Endothelial cell of umbilical vein (primary cell): Measurements from ENCODE around the gene MACF1.
"Not testable (repeated sequence)": the region's sequence is repeated elsewhere in the genome, so short reads cannot be mapped to it uniquely, and the experiment has no call there.

ENCODE experiments used
- CTCF ChIP-seq, 2 donors: IDR thresholded peaks; 1 replicate in 1 of 2; 2 replicates in 1 of 2; pipeline ENCODE4 v1.5.1; 2011; ENCODE audit warnings: low read length in 2 of 2, mild to moderate bottlenecking in 2 of 2, moderate library complexity in 2 of 2, control low read depth in 1 of 2, inconsistent platforms in 1 of 2, low read depth in 1 of 2; ENCODE audit not compliant: insufficient read depth in 1 of 2; ENCODE audit errors: extremely low read depth in 1 of 2
- EZH2 ChIP-seq: IDR thresholded peaks from 2 replicates; pipeline ENCODE4 v1.6.1; 2012; ENCODE audit warnings: borderline replicate concordance, low read depth, mild to moderate bottlenecking, moderate library complexity, low read length, inconsistent platforms; ENCODE audit not compliant: severe bottlenecking
- JUN ChIP-seq: IDR thresholded peaks from 2 replicates; pipeline ENCODE4 v1.6.1; 2011; ENCODE audit warnings: borderline replicate concordance, low read depth; ENCODE audit not compliant: insufficient read length, insufficient read depth
- MYC ChIP-seq: IDR thresholded peaks from one replicate; pipeline ENCODE4 v1.6.1; 2011; ENCODE audit warnings: mild to moderate bottlenecking, low read depth, low read length
- POLR2A ChIP-seq: IDR thresholded peaks from 2 replicates; pipeline ENCODE4 v1.6.1; 2012; ENCODE audit warnings: low read depth, mild to moderate bottlenecking, control low read depth, low read length
- POLR2AphosphoS5 ChIP-seq: IDR thresholded peaks from 2 replicates; pipeline ENCODE4 v1.6.1; 2012; ENCODE audit warnings: low read depth, mild to moderate bottlenecking, control low read depth, low read length, moderate library complexity; ENCODE audit not compliant: insufficient read depth

- TF ChIP-seq POLR2A; CTCF (IDR thresholded peaks at IDR 0.05; ENCODE audit: extremely low read depth in 1 of 2, insufficient read depth in 1 of 2, low read depth in 1 of 2, low read length in 2 of 2); EZH2; POLR2AphosphoS5; MYC; JUN: not testable (repeated sequence)
Measured at GRCh38 chr1:39493043-39493810, 288.7 kb downstream of the MACF1 start.
